Tibial artery (tissue), 4 donors: ENCODE measurements around the gene MTCH2.

Source experiments
- DNase-seq, 2 donors: peaks; one replicate each; pipeline ENCODE4 v3.0.0-alpha.2; 2019
- H3K27ac ChIP-seq, 2 donors: fragments of 200-600 bp; sonication (generic) in 1 of 2; 1 replicate in 1 of 2; 2 replicates in 1 of 2; pipeline ENCODE4 v1.5.1; 2018 to 2019; ENCODE audit warnings: mild to moderate bottlenecking in 1 of 2
- H3K27me3 ChIP-seq, 2 donors: fragments of 200-600 bp; sonication (generic) in 1 of 2; one replicate each; pipeline versions ENCODE4 v1.5.1 to v1.6.0; 2016 to 2019
- H3K36me3 ChIP-seq, 3 donors: fragments of 200-600 bp; sonication (generic) in 2 of 3; one replicate each; pipeline ENCODE4 v1.5.1; 2016 to 2019; ENCODE audit warnings: mild to moderate bottlenecking in 2 of 3
- H3K4me1 ChIP-seq, 4 donors: fragments of 200-600 bp; sonication (generic) in 2 of 4; 1 replicate in 3 of 4; 2 replicates in 1 of 4; pipeline ENCODE4 v1.5.1; 2016 to 2019
- H3K4me3 ChIP-seq, 2 donors: fragments of 200-600 bp; sonication (generic) in 1 of 2; 1 replicate in 1 of 2; 2 replicates in 1 of 2; pipeline ENCODE4 v1.5.1; 2018 to 2019; ENCODE audit warnings: mild to moderate bottlenecking in 2 of 2
- H3K9me3 ChIP-seq, 3 donors: fragments of 200-600 bp; sonication (generic) in 1 of 3; one replicate each; pipeline ENCODE4 v1.5.1; 2016 to 2019
- intact Hi-C: fragments of 100-400 bp; cut with DNase I; formaldehyde crosslinking; loops from one replicate; pipeline ENCODE4 v1.15.0; 2023; ENCODE audit warnings: low total_unique reads
- TF ChIP-seq, protein P1 (sequence below), 2 experiments: fragments of 200-600 bp in 1 of 2; fragments of 450-650 bp in 1 of 2; IDR thresholded peaks; one replicate each; pipeline ENCODE4 v1.5.1; 2017 to 2019; ENCODE audit warnings: antibody characterized with exemption in 2 of 2, mild to moderate bottlenecking in 1 of 2, moderate library complexity in 1 of 2

Gene MTCH2

DNA sequence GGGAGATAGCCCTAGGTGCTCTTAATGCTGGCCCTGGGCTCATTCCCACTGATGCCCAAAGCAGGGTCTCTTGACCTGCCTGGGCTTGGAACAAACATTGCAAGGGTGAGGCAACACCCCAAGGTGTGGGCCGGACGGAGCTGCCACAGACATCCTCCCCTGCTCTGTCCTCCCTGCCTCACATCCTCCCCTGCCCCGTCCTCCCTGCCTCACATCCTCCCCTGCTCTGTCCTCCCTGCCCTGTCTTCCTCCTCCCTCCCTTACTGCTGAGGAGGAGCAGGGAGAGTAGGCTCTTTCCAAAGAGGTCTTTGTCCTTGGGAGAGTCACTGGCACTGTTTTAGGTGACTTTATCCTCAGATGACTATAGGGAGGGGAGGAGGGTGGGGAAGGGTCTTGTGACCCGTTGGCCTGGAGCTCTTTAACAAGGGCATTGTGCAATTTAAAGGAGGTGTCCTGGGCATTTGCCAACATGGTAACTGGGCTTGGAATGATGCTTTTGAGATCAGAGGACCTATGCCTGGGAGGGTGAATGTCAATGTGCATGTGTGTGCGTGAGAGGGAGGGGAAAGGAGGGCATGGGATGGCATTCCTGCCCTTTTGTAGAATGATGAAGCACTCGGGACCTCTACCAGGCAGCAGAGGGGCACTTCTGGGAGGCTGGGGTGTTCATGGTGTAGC is 55.2 kb downstream of the MTCH2 start:
- peaks cover 0 to 30% of the 10 kb centered on the region in 2 donors for H3K27me3 ChIP-seq
- intact Hi-C loops = no loop called here
- H3K27ac ChIP-seq = no peak overlapping the region
- DNase-seq = peak in 1 of 2 donors; percentile 55
- TF ChIP-seq, protein P1, sequence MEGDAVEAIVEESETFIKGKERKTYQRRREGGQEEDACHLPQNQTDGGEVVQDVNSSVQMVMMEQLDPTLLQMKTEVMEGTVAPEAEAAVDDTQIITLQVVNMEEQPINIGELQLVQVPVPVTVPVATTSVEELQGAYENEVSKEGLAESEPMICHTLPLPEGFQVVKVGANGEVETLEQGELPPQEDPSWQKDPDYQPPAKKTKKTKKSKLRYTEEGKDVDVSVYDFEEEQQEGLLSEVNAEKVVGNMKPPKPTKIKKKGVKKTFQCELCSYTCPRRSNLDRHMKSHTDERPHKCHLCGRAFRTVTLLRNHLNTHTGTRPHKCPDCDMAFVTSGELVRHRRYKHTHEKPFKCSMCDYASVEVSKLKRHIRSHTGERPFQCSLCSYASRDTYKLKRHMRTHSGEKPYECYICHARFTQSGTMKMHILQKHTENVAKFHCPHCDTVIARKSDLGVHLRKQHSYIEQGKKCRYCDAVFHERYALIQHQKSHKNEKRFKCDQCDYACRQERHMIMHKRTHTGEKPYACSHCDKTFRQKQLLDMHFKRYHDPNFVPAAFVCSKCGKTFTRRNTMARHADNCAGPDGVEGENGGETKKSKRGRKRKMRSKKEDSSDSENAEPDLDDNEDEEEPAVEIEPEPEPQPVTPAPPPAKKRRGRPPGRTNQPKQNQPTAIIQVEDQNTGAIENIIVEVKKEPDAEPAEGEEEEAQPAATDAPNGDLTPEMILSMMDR (IDR thresholded peaks at IDR 0.05) = no peak
- H3K4me3 ChIP-seq = no peak overlapping the region
- no peaks in the 10 kb centered on the region for H3K9me3 ChIP-seq
- peaks cover 20 to 39% (median 28%) of the 10 kb centered on the region in 3 donors for H3K36me3 ChIP-seq
- peaks cover 0 to 5% (median 0%) of the 10 kb centered on the region in 4 donors for H3K4me1 ChIP-seq

- Histone ChIP-seq H3K4me1 (peaks cover 0 to 5% (median 0%) of the 10 kb centered on the region in 4 donors), H3K4me3 (no peak within 1 kb of the TSS), H3K36me3 (peaks cover 29 to 48% (median 37%) of the 10 kb centered on the region in 3 donors), H3K27me3 (peaks cover 0 to 21% of the 10 kb centered on the region in 2 donors), H3K9me3 (no peaks in the 10 kb centered on the region), H3K27ac (no peak within 1 kb of the TSS)
- TF ChIP-seq, protein P1 (IDR thresholded peaks at IDR 0.05) = no peak
- intact Hi-C loops = no loop called here
- DNase-seq = no peak
These were observed 56.1 kb downstream of the MTCH2 start, which contains the start of gene FAM180B for GRCh38 chr11:47586098-47586855. TSS of gene FAM180B (plus strand) at chr11:47586678. CDS start at chr11:47586769, 91 bp downstream.

- peaks cover 33 to 53% (median 45%) of the 10 kb centered on the region in 3 donors for H3K36me3 ChIP-seq
- intact Hi-C loops = no loop called here
These were observed 58.5 kb downstream of the MTCH2 start for GRCh38 chr11:47583844-47584243.

GRCh38 chr11:47578524-47579494 is 63.5 kb downstream of the MTCH2 start, which contains the start of the genes KBTBD4 and NDUFS3:
TSS of gene KBTBD4 (minus strand) at chr11:47578970. CDS start at chr11:47578951, 19 bp downstream.
TSS of gene NDUFS3 (plus strand) at chr11:47579074. CDS start at chr11:47579092, 18 bp downstream.
- no peaks in the 10 kb centered on the region for H3K9me3 ChIP-seq
- TF ChIP-seq, protein P1 (IDR thresholded peaks at IDR 0.05) = no peak
- intact Hi-C loops = loop anchor here (5.0 to 10.0 kb wide), 2 partner anchors 164 to 188 kb away; partner anchors contain the start of gene FNBP4
- H3K4me3 ChIP-seq = peak within 1 kb of the TSS; percentile 83 to 100
- peak within 1 kb of the TSS; percentile 79 to 88 for H3K27ac ChIP-seq
- H3K27me3 ChIP-seq = no peaks in the 10 kb centered on the region
- H3K36me3 ChIP-seq = peaks cover 40 to 60% (median 52%) of the 10 kb centered on the region in 3 donors
- peak; percentile 89 to 91 for DNase-seq
- peaks cover 0 to 33% (median 21%) of the 10 kb centered on the region in 4 donors for H3K4me1 ChIP-seq

More at GRCh38 chr11:47583844-47584243, 58.5 kb downstream of the MTCH2 start:
- Histone ChIP-seq H3K4me1 (peaks cover 0 to 14% (median 9%) of the 10 kb centered on the region in 4 donors), H3K27ac (no peak overlapping the region), H3K27me3 (peaks cover 0 to under 1% of the 10 kb centered on the region in 2 donors), H3K4me3 (no peak overlapping the region), H3K9me3 (no peaks in the 10 kb centered on the region)
- no peak for DNase-seq
- TF ChIP-seq, protein P1 (IDR thresholded peaks at IDR 0.05) = no peak
